HepG2 (cell line): Measurements from ENCODE around the gene DNAJC18. TPM values are rescaled to one million over a fixed set of nuclear protein-coding genes. Genes with fewer than 3 reads are reported as not detected.

Experiments used
- ATAC-seq: fragments of 200-7000 bp; cut with Tn5 transposase; 3 replicates; pipeline ENCODE4 v1.9.1; 2020; ENCODE audit warnings: mild to moderate bottlenecking, moderate library complexity
- BruUV-seq: library from RNA; stranded (reverse); fragments of 400-500 nt; replicated peaks from 2 replicates; lab custom pipeline; 2021; lab: Mats Ljungman, UMichigan
- CTCF ChIA-PET: fragments of 300-600 bp; formaldehyde crosslinking; extraction: SDS; loops from one replicate; lab custom pipeline; 2021; ENCODE audit warnings: low total read pairs, inconsistent platforms, low intra/inter-chr PET ratio; lab: Yijun Ruan, JAX
- POLR2A ChIA-PET: fragments of 350-600 bp; sonication (Branson Sonifier 250); formaldehyde crosslinking; loops from one replicate; lab custom pipeline; 2020; ENCODE audit warnings: antibody characterized with exemption, inconsistent platforms; lab: Yijun Ruan, JAX
- DNase-seq: peaks from one replicate; pipeline ENCODE4 v3.0.0-alpha.2; 2015; ENCODE audit warnings: low spot score
- FAIRE-seq: peaks from 3 replicates; lab custom pipeline; 2011; peaks lifted over from hg19 to GRCh38; lab: Jason Lieb, UNC
- H2AFZ ChIP-seq: one replicate; pipeline ENCODE4 v1.6.1; 2011; ENCODE audit warnings: low read length, inconsistent platforms
- H3K27ac ChIP-seq: fragments of 300-600 bp; 3 replicates; pipeline ENCODE4 v1.8.0; 2011; ENCODE audit warnings: mixed run types, mild to moderate bottlenecking, mixed read lengths, low read length, inconsistent platforms; ENCODE audit not compliant: insufficient read depth; ENCODE audit errors: extremely low read length
- H3K27me3 ChIP-seq, 2 experiments: fragments of 200-600 bp in 1 of 2; 2 replicates in 1 of 2; 3 replicates in 1 of 2; pipeline versions ENCODE4 v1.6.0 to v1.8.0; 2011; ENCODE audit warnings: low read length in 2 of 2, mild to moderate bottlenecking in 2 of 2, moderate library complexity in 2 of 2, inconsistent platforms in 1 of 2; ENCODE audit not compliant: insufficient read depth in 2 of 2, control insufficient read depth in 1 of 2
- H3K36me3 ChIP-seq, 2 experiments: fragments of 200-600 bp in 1 of 2; replicated peaks in 1 of 2; 2 replicates in 1 of 2; 3 replicates in 1 of 2; pipeline versions ENCODE4 v1.5.1 to v1.8.0; 2011; ENCODE audit warnings: low read length in 2 of 2, inconsistent platforms in 1 of 2; ENCODE audit not compliant: insufficient read depth in 2 of 2, control insufficient read depth in 1 of 2
- H3K4me1 ChIP-seq: 2 replicates; pipeline ENCODE4 v1.5.1; 2012; ENCODE audit warnings: low read length, inconsistent platforms; ENCODE audit not compliant: insufficient read depth
- H3K4me2 ChIP-seq: 2 replicates; pipeline ENCODE4 v1.6.0; 2011; ENCODE audit warnings: low read depth, low read length, inconsistent platforms
- H3K4me3 ChIP-seq, 3 experiments: fragments of 200-600 bp in 1 of 3; sonication (generic), shearing (Covaris generic) in 1 of 3; replicated peaks in 1 of 3; 2 replicates each; pipeline ENCODE4 v1.5.1; 2011 to 2016; ENCODE audit warnings: low read length in 3 of 3, inconsistent platforms in 2 of 3, low read depth in 2 of 3, mild to moderate bottlenecking in 2 of 3, control low read depth in 1 of 3, mixed read lengths in 1 of 3; ENCODE audit not compliant: insufficient read depth in 1 of 3
- H3K79me2 ChIP-seq: one replicate; pipeline ENCODE4 v1.6.1; 2011; ENCODE audit warnings: low read length, inconsistent platforms; ENCODE audit not compliant: insufficient read depth
- H3K9ac ChIP-seq: 2 replicates; pipeline ENCODE4 v1.6.0; 2011; ENCODE audit warnings: mild to moderate bottlenecking, low read depth, low read length, inconsistent platforms; ENCODE audit not compliant: insufficient read depth
- H3K9me3 ChIP-seq: 2 replicates; pipeline ENCODE4 v1.5.1; 2012; ENCODE audit warnings: mild to moderate bottlenecking, low read length
- H4K20me1 ChIP-seq: 2 replicates; pipeline ENCODE4 v1.6.0; 2011; ENCODE audit warnings: inconsistent platforms, mild to moderate bottlenecking, low read length, moderate library complexity; ENCODE audit not compliant: insufficient read depth
- MAFK ChIP-seq, 2 experiments: IDR thresholded peaks in 1 of 2; conservative IDR thresholded peaks in 1 of 2; 2 replicates each; pipeline ENCODE4 v1.6.1; 2011; ENCODE audit warnings: improper control_type of control experiment in 2 of 2, low read length in 2 of 2
- MEIS1 ChIP-seq: sonication (generic); formaldehyde crosslinking; IDR thresholded peaks from 2 replicates; pipeline ENCODE4 v1.9.0; 2021; ENCODE audit warnings: mild to moderate bottlenecking, missing genetic modification reagents, moderate library complexity, borderline replicate concordance
- POLR2A ChIP-seq, 2 experiments: IDR thresholded peaks; 2 replicates each; pipeline ENCODE4 v1.6.1; 2011; ENCODE audit warnings: low read depth in 2 of 2, low read length in 2 of 2, mild to moderate bottlenecking in 1 of 2, moderate library complexity in 1 of 2; ENCODE audit not compliant: insufficient read depth in 1 of 2
- POLR2AphosphoS5 ChIP-seq: IDR thresholded peaks from 2 replicates; pipeline ENCODE4 v1.6.1; 2012; ENCODE audit warnings: low read depth, low read length
- TCF7L2 ChIP-seq: IDR thresholded peaks from 2 replicates; pipeline ENCODE4 v1.6.1; 2011; ENCODE audit warnings: mild to moderate bottlenecking, low read depth, low read length, moderate library complexity
- ZNF660 ChIP-seq: sonication (generic); formaldehyde crosslinking; IDR thresholded peaks from 2 replicates; pipeline ENCODE4 v1.5.1; 2020; ENCODE audit warnings: mild to moderate bottlenecking, low read depth, missing genetic modification reagents, borderline replicate concordance
- ZNF770 ChIP-seq: sonication (generic); formaldehyde crosslinking; IDR thresholded peaks from 2 replicates; pipeline ENCODE4 v1.5.0; 2020; ENCODE audit warnings: mild to moderate bottlenecking, missing genetic modification reagents
- WGBS: methylation state at CpG from one replicate; pipeline ENCODE4 v1.1.6; 2017; ENCODE audit warnings: low lambda C conversion rate; 5-methylcytosine and 5-hydroxymethylcytosine counted together
- in situ Hi-C: cut with HindIII; loops from 2 replicates; pipeline ENCODE4 v1.10.0; 2017; ENCODE audit warnings: low pct_unique_long_range_greater_than_20kb; ENCODE audit not compliant: extremely low pct_ligation_motif_present
- intact Hi-C: fragments of 100-400 bp; cut with micrococcal nuclease; formaldehyde crosslinking; loops from one replicate; pipeline ENCODE4 v1.10.0; 2022; ENCODE audit not compliant: unreplicated experiment
- polyA plus RNA-seq, 8 experiments: library from polyadenylated mRNA; depleted of rRNA in 3 of 8; stranded (reverse) in 7 of 8; unstranded in 1 of 8; fragments of >200 nt; fragmentation: Illumina TruSeq in 4 of 8; extraction: Trizol in 4 of 8; gene quantifications; 2 replicates each; pipeline versions ENCODE4 v1.2.1 to v1.2.3, GENCODE V29; 2011 to 2016; ENCODE audit warnings: low read depth in 4 of 8, missing spikeins in 1 of 8, mixed read lengths in 1 of 8; ENCODE audit not compliant: insufficient read depth in 1 of 8
- total RNA-seq, 5 experiments: library from RNA; depleted of rRNA; stranded (reverse); fragments of >200 nt; fragmentation: Illumina TruSeq; extraction: Trizol; gene quantifications; 2 replicates each; pipeline ENCODE4 v1.2.3, GENCODE V29; 2016; ENCODE audit warnings: low read depth in 1 of 5

DNAJC18 gene
- total and polyA plus RNA-seq, 2 of the 13 experiments (the other 11 are each of a cell fraction or from before 2014, with no cell fraction given), result 6.5 to 6.6 TPM

- intact Hi-C loops, result no loop called here
- H3K9me3 ChIP-seq, result no peaks in the 10 kb centered on the region
- no peaks in the 10 kb centered on the region for H3K4me1 ChIP-seq
- in situ Hi-C loops, result no loop called here
- H4K20me1 ChIP-seq, result no peaks in the 10 kb centered on the region
- H3K27me3 ChIP-seq, result no peaks in the 10 kb centered on the region
- no peaks in the 10 kb centered on the region for H3K79me2 ChIP-seq
- TF ChIP-seq ZNF770, result no peak
- no peak for TF ChIP-seq MAFK (conservative IDR thresholded peaks at IDR 0.05 in 1 of 2, IDR thresholded peaks at IDR 0.05 in 1 of 2; ENCODE audit: low read length in 2 of 2)
- TF ChIP-seq POLR2AphosphoS5, result 0 out of 2 replicates have a peak, but pooled peaks have one; percentile 22
- no peak for TF ChIP-seq TCF7L2
- no peak for TF ChIP-seq MEIS1 (CRISPR knock-in tag)
- TF ChIP-seq ZNF660 (CRISPR knock-in tag), result no peak
- TF ChIP-seq POLR2A (IDR thresholded peaks at IDR 0.05; ENCODE audit: insufficient read depth in 1 of 2, low read depth in 2 of 2, low read length in 2 of 2), result peak in 1 of 2 experiments; percentile 33; a peak in 1 of 4 replicates
- no peak overlapping the region for H3K4me3 ChIP-seq
- POLR2A ChIA-PET, result interaction anchor here (0.6 kb wide), 1 partner anchor 62 kb away, joined by 3 read pairs; no protein-coding TSS in a partner anchor
- FAIRE-seq, result no peak
- CTCF ChIA-PET, result no interaction called here
- no peak overlapping the region for H3K27ac ChIP-seq
- peaks cover 6 to 24% of the 10 kb centered on the region in 2 experiments; a peak in 4 of 5 replicates for H3K36me3 ChIP-seq
- no peak overlapping the region for H3K9ac ChIP-seq
- WGBS, result 89% methylated on average over 7 of the region's 7 CpGs
- no peak overlapping the region for H3K4me2 ChIP-seq
- no peak for ATAC-seq
- DNase-seq, result no peak
- BruUV-seq, result no TSS peak
- H2AFZ ChIP-seq, result no peak overlapping the region
Measured at GRCh38 chr5:139371482-139372435, 67.6 kb downstream of the DNAJC18 start.
